Stimulated activated memory B cell treated with anti-CD40 and anti-IgM and Interleukin-4, amounts not matched to agents 10 μg/mL and 1 μg/mL and 100 μg/mL, for 72 hours (primary cell): ENCODE data around the gene USP5.
"Not testable (repeated sequence)": the region's sequence is repeated elsewhere in the genome, so short reads cannot be mapped to it uniquely, and the experiment has no call there.

Source experiments
- ATAC-seq: fragments of 150-1000 bp; cut with Tn5 transposase; 2 replicates; pipeline ENCODE4 v1.10.0; 2021
- H3K27ac Mint-ChIP-seq: one replicate; pipeline ENCODE4 v1.8.0; 2022; ENCODE audit warnings: mild to moderate bottlenecking, mixed read lengths
- H3K27me3 Mint-ChIP-seq: one replicate; pipeline ENCODE4 v1.8.0; 2022; ENCODE audit warnings: mixed read lengths
- H3K36me3 Mint-ChIP-seq: one replicate; pipeline ENCODE4 v1.8.0; 2022; ENCODE audit warnings: mixed read lengths
- H3K4me1 Mint-ChIP-seq: one replicate; pipeline ENCODE4 v1.8.0; 2022; ENCODE audit warnings: mixed read lengths
- H3K4me3 Mint-ChIP-seq: one replicate; pipeline ENCODE4 v1.8.0; 2022; ENCODE audit warnings: mild to moderate bottlenecking, moderate library complexity, mixed read lengths
- H3K9me3 Mint-ChIP-seq: one replicate; pipeline ENCODE4 v1.8.0; 2022; ENCODE audit warnings: mixed read lengths

USP5 gene

GRCh38 chr12:6863586-6864321, 11.8 kb downstream of the USP5 start:
- no peak overlapping the region for H3K27ac Mint-ChIP-seq
- peaks cover 70% of the 10 kb centered on the region for H3K36me3 Mint-ChIP-seq
- ATAC-seq: no peak
- H3K4me3 Mint-ChIP-seq: no peak overlapping the region
- H3K27me3 Mint-ChIP-seq: no peaks in the 10 kb centered on the region
- no peaks in the 10 kb centered on the region for H3K9me3 Mint-ChIP-seq
- H3K4me1 Mint-ChIP-seq: peaks cover 17% of the 10 kb centered on the region

- H3K9me3 Mint-ChIP-seq, ATAC-seq, H3K27ac Mint-ChIP-seq, H3K27me3 Mint-ChIP-seq, H3K4me3 Mint-ChIP-seq: not testable (repeated sequence)
- Mint-ChIP-seq H3K36me3 (peaks cover 68% of the 10 kb centered on the region), H3K4me1 (peaks cover 33% of the 10 kb centered on the region)
Measured at GRCh38 chr12:6865307-6865706, 13.4 kb downstream of the USP5 start.

GRCh38 chr12:6866163-6866919, 14.4 kb downstream of the USP5 start:
- Mint-ChIP-seq H3K4me1 (peaks cover 43% of the 10 kb centered on the region), H3K27me3 (no peaks in the 10 kb centered on the region), H3K27ac (peak overlapping the region; percentile 87), H3K36me3 (peaks cover 61% of the 10 kb centered on the region), H3K4me3 (peak overlapping the region; percentile 93), H3K9me3 (no peaks in the 10 kb centered on the region)
- ATAC-seq: no peak

GRCh38 chr12:6866920-6867412, 15.0 kb downstream of the USP5 start:
- Mint-ChIP-seq H3K9me3 (no peaks in the 10 kb centered on the region), H3K4me1 (peaks cover 50% of the 10 kb centered on the region), H3K36me3 (peaks cover 56% of the 10 kb centered on the region), H3K4me3 (peak overlapping the region; percentile 93), H3K27me3 (no peaks in the 10 kb centered on the region), H3K27ac (peak overlapping the region; percentile 87)
- ATAC-seq: peak; percentile 51

GRCh38 chr12:6867413-6868210, 15.7 kb downstream of the USP5 start, which contains the start of gene TPI1:
Gene TPI1 (plus strand): TSS chr12:6867531. CDS start chr12:6867567, 36 bp downstream.
- peaks cover 52% of the 10 kb centered on the region for H3K36me3 Mint-ChIP-seq
- H3K4me3 Mint-ChIP-seq: peak within 1 kb of the TSS; percentile 93
- peak within 1 kb of the TSS; percentile 87 for H3K27ac Mint-ChIP-seq
- no peaks in the 10 kb centered on the region for H3K9me3 Mint-ChIP-seq
- no peaks in the 10 kb centered on the region for H3K27me3 Mint-ChIP-seq
- peak; percentile 92 for ATAC-seq
- H3K4me1 Mint-ChIP-seq: peaks cover 56% of the 10 kb centered on the region

- no peaks in the 10 kb centered on the region for H3K9me3 Mint-ChIP-seq
- peaks cover 63% of the 10 kb centered on the region for H3K4me1 Mint-ChIP-seq
- no peak for ATAC-seq
- no peaks in the 10 kb centered on the region for H3K27me3 Mint-ChIP-seq
- H3K36me3 Mint-ChIP-seq: peaks cover 47% of the 10 kb centered on the region
- peak overlapping the region; percentile 87 for H3K27ac Mint-ChIP-seq
- peak overlapping the region; percentile 93 for H3K4me3 Mint-ChIP-seq
Measured at GRCh38 chr12:6868211-6869048, 16.5 kb downstream of the USP5 start.

GRCh38 chr12:6869049-6870021, 17.4 kb downstream of the USP5 start:
- Mint-ChIP-seq H3K27ac (peak overlapping the region; percentile 87), H3K27me3 (no peaks in the 10 kb centered on the region), H3K4me1 (peaks cover 71% of the 10 kb centered on the region), H3K9me3 (no peaks in the 10 kb centered on the region), H3K36me3 (peaks cover 43% of the 10 kb centered on the region), H3K4me3 (peak overlapping the region; percentile 93)
- no peak for ATAC-seq

- not testable (repeated sequence) for H3K4me3 Mint-ChIP-seq, H3K9me3 Mint-ChIP-seq, ATAC-seq, H3K27ac Mint-ChIP-seq, H3K27me3 Mint-ChIP-seq
- peaks cover 77% of the 10 kb centered on the region for H3K4me1 Mint-ChIP-seq
- peaks cover 34% of the 10 kb centered on the region for H3K36me3 Mint-ChIP-seq
Measured at GRCh38 chr12:6870304-6870703, 18.4 kb downstream of the USP5 start.

GRCh38 chr12:6871052-6871957, 19.4 kb downstream of the USP5 start:
- H3K27me3 Mint-ChIP-seq: no peaks in the 10 kb centered on the region
- H3K4me3 Mint-ChIP-seq: peak overlapping the region; percentile 99
- peaks cover 29% of the 10 kb centered on the region for H3K36me3 Mint-ChIP-seq
- no peaks in the 10 kb centered on the region for H3K9me3 Mint-ChIP-seq
- H3K4me1 Mint-ChIP-seq: peaks cover 75% of the 10 kb centered on the region
- ATAC-seq: no peak
- H3K27ac Mint-ChIP-seq: peak overlapping the region; percentile 92

- H3K4me3 Mint-ChIP-seq: peak overlapping the region; percentile 99
- H3K4me1 Mint-ChIP-seq: peaks cover 68% of the 10 kb centered on the region
- H3K36me3 Mint-ChIP-seq: peaks cover 37% of the 10 kb centered on the region
- ATAC-seq: peak; percentile 71
- peak overlapping the region; percentile 92 for H3K27ac Mint-ChIP-seq
- H3K27me3 Mint-ChIP-seq: no peaks in the 10 kb centered on the region
- H3K9me3 Mint-ChIP-seq: no peaks in the 10 kb centered on the region
Measured at GRCh38 chr12:6872073-6873048, 20.4 kb downstream of the USP5 start.

GRCh38 chr12:6873094-6874014, 21.4 kb downstream of the USP5 start, which contains the start of gene SPSB2:
Gene SPSB2 (minus strand): TSS chr12:6873303. CDS start chr12:6872901, 402 bp downstream.
- Mint-ChIP-seq H3K4me1 (peaks cover 63% of the 10 kb centered on the region), H3K27ac (peak within 1 kb of the TSS; percentile 92), H3K9me3 (no peaks in the 10 kb centered on the region), H3K36me3 (peaks cover 39% of the 10 kb centered on the region), H3K4me3 (peak within 1 kb of the TSS; percentile 99), H3K27me3 (no peaks in the 10 kb centered on the region)
- peak; percentile 94 for ATAC-seq
